AG08395 (cell line): ENCODE results near the gene UHMK1.
A peak's percentile ranks its signal among the peaks of the same experiment; 100 is the strongest.

ENCODE experiments used
- DNase-seq: peaks from one replicate; pipeline ENCODE4 v3.0.0; 2012; ENCODE audit warnings: mixed read lengths, low spot score

Gene UHMK1

GRCh38 chr1:162530307-162530987, 32.8 kb downstream of the UHMK1 start:
- no peak for DNase-seq

GRCh38 chr1:162530988-162531319, 33.3 kb downstream of the UHMK1 start:
- no peak for DNase-seq

- DNase-seq, result peak; percentile 2
Observed at GRCh38 chr1:162535501-162535900, 37.9 kb downstream of the UHMK1 start.

- DNase-seq, result peak; percentile 58
Observed at GRCh38 chr1:162536511-162536910, 38.9 kb downstream of the UHMK1 start.

GRCh38 chr1:162537216-162537615, 39.6 kb downstream of the UHMK1 start:
- DNase-seq, result no peak

- DNase-seq, result peak; percentile 62
Observed at GRCh38 chr1:162538815-162539431, 41.3 kb downstream of the UHMK1 start.

GRCh38 chr1:162541619-162542141, 44.1 kb downstream of the UHMK1 start:
- peak; percentile 87 for DNase-seq

GRCh38 chr1:162543228-162543627, 45.6 kb downstream of the UHMK1 start:
- DNase-seq, result no peak

- peak; percentile 76 for DNase-seq
Observed at GRCh38 chr1:162548170-162548569, 50.6 kb downstream of the UHMK1 start.

- DNase-seq, result no peak
Observed at GRCh38 chr1:162549001-162549400, 51.4 kb downstream of the UHMK1 start.

- DNase-seq, result no peak
Observed at GRCh38 chr1:162550925-162551324, 53.3 kb downstream of the UHMK1 start.

GRCh38 chr1:162551969-162552683, 54.5 kb downstream of the UHMK1 start:
- DNase-seq, result peak; percentile 31

- no peak for DNase-seq
Observed at GRCh38 chr1:162552684-162553252, 55.1 kb downstream of the UHMK1 start.

GRCh38 chr1:162554258-162554657, 56.6 kb downstream of the UHMK1 start:
- peak; percentile 26 for DNase-seq

- no peak for DNase-seq
Observed at GRCh38 chr1:162557536-162557935, 59.9 kb downstream of the UHMK1 start.

- DNase-seq, result no peak
Observed at GRCh38 chr1:162560303-162561036, 62.9 kb downstream of the UHMK1 start.

- peak; percentile 96 for DNase-seq
Observed at GRCh38 chr1:162561037-162561615, 63.5 kb downstream of the UHMK1 start.

- DNase-seq, result peak; percentile 29
Observed at GRCh38 chr1:162561616-162562469, 64.2 kb downstream of the UHMK1 start, which contains the start of gene UAP1. Gene UAP1, plus strand, starts transcription at chr1:162561722. Its CDS starts 4,347 bp downstream, at chr1:162566069.

- DNase-seq, result peak; percentile 47
Observed at GRCh38 chr1:162562470-162562828, 64.8 kb downstream of the UHMK1 start.

GRCh38 chr1:162564762-162565218, 67.2 kb downstream of the UHMK1 start:
- no peak for DNase-seq
